HL-60 (cell line): Measurements from ENCODE around the gene CLIC3.

Source experiments
- DNase-seq, 2 experiments: peaks; one replicate each; pipeline ENCODE4 v3.0.0-alpha.2; 2010 to 2020; ENCODE audit warnings: low read depth in 1 of 2, low spot score in 1 of 2
- H3K27ac ChIP-seq: fragments of 250-450 bp; sonication (Bioruptor Pico); replicated peaks from 2 replicates; pipeline ENCODE4 v1.5.1; 2020; ENCODE audit warnings: mild to moderate bottlenecking, moderate library complexity
- H3K27me3 ChIP-seq: fragments of 250-450 bp; sonication (Bioruptor Pico); 2 replicates; pipeline ENCODE4 v1.5.1; 2021; ENCODE audit warnings: mild to moderate bottlenecking, moderate library complexity; ENCODE audit not compliant: insufficient read depth, poor library complexity, severe bottlenecking
- H3K4me3 ChIP-seq: replicated peaks from 2 replicates; pipeline ENCODE4 v1.5.1; 2011; ENCODE audit warnings: mild to moderate bottlenecking, control low read depth, low read length; ENCODE audit not compliant: insufficient read depth
- GABPA ChIP-seq: IDR thresholded peaks from 2 replicates; pipeline ENCODE4 v1.6.1; 2012; ENCODE audit warnings: low read depth
- POLR2AphosphoS5 ChIP-seq: IDR thresholded peaks from 2 replicates; pipeline ENCODE4 v1.6.1; 2012; ENCODE audit warnings: low read depth
- SPI1 ChIP-seq: IDR thresholded peaks from 2 replicates; pipeline ENCODE4 v1.6.1; 2012; ENCODE audit warnings: low read depth, mild to moderate bottlenecking, borderline replicate concordance
- TF ChIP-seq, protein P1 (sequence below): IDR thresholded peaks from 2 replicates; pipeline ENCODE4 v1.6.1; 2012; ENCODE audit warnings: low read depth; ENCODE audit not compliant: insufficient replicate concordance
- TF ChIP-seq, protein P2 (sequence below): IDR thresholded peaks from one replicate; pipeline ENCODE4 v1.5.1; 2011; ENCODE audit warnings: low read length, control low read depth, inconsistent platforms; ENCODE audit not compliant: insufficient read depth

CLIC3 gene

DNA sequence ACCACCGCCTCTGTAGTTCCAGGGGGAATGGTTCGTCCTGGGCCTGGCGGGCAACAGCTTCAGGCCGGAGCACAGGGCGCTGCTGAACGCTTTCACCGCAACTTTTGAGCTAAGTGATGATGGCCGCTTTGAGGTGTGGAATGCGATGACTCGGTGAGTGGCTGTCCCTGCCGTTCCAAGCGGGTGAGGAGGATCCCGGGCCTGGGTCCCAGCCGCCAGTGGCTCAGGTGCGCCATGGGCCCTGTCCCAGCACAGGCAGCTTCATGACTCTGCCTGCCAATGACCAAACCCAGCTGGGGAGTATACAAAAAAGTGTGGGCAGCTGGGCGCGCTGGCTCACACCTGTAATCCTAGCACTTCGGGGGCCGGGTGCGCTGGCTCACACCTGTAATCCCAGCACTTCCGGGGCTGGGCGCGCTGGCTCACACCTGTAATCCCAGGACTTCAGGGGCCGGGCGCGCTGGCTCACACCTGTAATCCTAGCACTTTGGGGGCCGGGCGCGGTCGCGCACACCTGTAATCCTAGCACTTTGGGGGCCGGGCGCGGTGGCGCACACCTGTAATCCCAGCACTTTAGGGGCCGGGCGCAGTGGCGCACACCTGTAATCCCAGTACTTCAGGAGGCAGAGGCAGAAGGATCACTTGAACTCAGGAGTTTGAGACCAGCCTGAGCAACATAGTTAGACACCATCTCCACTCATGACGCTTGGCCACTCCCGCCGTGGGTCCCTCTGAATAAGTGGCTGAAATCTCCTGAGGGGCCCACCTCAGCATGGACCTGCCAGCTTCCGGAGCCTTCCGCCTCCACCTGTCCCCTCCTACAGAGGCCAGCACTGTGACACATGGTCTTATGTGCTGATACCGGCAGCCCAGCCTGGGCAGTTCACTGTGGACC is 43.2 kb downstream of the CLIC3 start:
- H3K4me3 ChIP-seq, result no peak overlapping the region
- DNase-seq, result no peak
- H3K27me3 ChIP-seq, result no peaks in the 10 kb centered on the region
- no peak overlapping the region for H3K27ac ChIP-seq
- TF ChIP-seq, protein P1, sequence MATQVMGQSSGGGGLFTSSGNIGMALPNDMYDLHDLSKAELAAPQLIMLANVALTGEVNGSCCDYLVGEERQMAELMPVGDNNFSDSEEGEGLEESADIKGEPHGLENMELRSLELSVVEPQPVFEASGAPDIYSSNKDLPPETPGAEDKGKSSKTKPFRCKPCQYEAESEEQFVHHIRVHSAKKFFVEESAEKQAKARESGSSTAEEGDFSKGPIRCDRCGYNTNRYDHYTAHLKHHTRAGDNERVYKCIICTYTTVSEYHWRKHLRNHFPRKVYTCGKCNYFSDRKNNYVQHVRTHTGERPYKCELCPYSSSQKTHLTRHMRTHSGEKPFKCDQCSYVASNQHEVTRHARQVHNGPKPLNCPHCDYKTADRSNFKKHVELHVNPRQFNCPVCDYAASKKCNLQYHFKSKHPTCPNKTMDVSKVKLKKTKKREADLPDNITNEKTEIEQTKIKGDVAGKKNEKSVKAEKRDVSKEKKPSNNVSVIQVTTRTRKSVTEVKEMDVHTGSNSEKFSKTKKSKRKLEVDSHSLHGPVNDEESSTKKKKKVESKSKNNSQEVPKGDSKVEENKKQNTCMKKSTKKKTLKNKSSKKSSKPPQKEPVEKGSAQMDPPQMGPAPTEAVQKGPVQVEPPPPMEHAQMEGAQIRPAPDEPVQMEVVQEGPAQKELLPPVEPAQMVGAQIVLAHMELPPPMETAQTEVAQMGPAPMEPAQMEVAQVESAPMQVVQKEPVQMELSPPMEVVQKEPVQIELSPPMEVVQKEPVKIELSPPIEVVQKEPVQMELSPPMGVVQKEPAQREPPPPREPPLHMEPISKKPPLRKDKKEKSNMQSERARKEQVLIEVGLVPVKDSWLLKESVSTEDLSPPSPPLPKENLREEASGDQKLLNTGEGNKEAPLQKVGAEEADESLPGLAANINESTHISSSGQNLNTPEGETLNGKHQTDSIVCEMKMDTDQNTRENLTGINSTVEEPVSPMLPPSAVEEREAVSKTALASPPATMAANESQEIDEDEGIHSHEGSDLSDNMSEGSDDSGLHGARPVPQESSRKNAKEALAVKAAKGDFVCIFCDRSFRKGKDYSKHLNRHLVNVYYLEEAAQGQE, result no peak
- TF ChIP-seq SPI1, result no peak
- TF ChIP-seq POLR2AphosphoS5, result no peak
- TF ChIP-seq GABPA, result no peak
- TF ChIP-seq, protein P2, sequence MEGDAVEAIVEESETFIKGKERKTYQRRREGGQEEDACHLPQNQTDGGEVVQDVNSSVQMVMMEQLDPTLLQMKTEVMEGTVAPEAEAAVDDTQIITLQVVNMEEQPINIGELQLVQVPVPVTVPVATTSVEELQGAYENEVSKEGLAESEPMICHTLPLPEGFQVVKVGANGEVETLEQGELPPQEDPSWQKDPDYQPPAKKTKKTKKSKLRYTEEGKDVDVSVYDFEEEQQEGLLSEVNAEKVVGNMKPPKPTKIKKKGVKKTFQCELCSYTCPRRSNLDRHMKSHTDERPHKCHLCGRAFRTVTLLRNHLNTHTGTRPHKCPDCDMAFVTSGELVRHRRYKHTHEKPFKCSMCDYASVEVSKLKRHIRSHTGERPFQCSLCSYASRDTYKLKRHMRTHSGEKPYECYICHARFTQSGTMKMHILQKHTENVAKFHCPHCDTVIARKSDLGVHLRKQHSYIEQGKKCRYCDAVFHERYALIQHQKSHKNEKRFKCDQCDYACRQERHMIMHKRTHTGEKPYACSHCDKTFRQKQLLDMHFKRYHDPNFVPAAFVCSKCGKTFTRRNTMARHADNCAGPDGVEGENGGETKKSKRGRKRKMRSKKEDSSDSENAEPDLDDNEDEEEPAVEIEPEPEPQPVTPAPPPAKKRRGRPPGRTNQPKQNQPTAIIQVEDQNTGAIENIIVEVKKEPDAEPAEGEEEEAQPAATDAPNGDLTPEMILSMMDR, result no peak

DNA sequence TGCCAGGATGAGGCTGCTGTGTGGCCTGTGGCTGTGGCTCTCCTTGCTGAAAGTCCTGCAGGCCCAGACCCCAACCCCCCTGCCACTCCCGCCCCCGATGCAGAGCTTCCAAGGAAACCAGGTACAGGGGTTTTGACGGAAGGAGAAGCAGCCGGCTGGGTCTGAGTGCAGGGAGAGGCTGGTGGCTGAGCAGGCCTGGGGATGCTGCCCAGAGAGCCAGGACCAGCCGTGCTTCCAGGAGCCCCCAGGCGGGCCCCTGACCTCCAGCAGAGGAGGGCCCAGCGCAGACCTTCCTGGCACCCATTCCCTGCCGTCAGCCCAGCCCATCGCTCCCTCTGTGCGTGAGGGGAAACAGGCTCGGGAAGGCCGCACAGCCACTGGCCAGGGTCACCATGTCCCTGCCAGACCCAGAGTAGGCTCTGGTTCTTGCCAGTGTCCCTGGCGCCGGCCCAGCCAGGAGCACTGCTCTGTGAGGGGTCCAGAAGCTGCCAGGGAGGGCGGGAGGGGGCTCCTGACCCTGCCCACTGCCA is 44.0 kb downstream of the CLIC3 start:
- TF ChIP-seq, protein P1, result no peak
- TF ChIP-seq SPI1 (no peak), POLR2AphosphoS5 (no peak), GABPA (no peak)
- TF ChIP-seq, protein P2, result no peak

DNA sequence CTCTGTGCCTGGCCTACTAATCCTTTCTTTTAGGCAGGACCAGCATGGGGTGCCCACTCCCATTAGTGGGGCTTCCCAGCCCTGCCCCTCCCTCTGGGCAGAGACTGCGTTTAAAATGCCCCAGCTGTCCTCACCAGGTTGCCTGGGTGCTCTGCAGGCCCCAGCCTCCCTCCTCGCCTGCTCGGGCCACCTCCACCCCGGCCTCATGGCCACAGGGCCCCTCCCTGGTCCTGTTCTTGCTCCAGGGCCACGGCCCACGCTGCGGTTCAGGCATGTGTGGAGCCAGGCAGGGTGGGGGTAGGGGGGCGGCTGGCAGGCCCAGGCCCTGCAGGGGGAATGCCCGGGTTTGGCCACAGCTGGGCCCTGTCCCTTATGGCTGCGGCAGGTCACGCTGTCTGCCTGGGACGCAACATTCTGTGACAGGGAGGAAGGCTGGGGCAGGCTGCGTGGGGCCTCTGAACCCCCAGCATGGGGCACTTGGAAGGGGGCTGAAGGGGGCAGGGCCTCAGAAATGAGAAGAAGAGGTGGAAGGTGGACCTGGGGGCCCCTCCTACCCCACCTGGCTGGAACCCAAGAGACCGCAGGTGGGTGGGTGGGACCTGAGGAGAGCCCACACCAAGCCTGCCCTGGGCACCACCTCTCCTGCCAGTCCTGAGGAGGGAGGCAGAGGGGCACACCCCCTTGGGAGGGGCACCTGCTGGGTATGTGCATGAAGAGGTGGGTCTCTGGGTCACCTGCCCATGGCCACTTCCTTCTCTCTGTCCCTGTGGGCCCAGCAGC is 44.6 kb downstream of the CLIC3 start, which contains the start of gene LCN12:
Gene LCN12 (plus strand): TSS at position 733 of the 780 bp plus-strand sequence. CDS start 55 bp downstream, outside the sequence.
- no peak within 1 kb of the TSS for H3K27ac ChIP-seq
- TF ChIP-seq GABPA, result no peak

More for the DNA sequence above, 44.0 kb downstream of the CLIC3 start:
- H3K27ac ChIP-seq, result no peak overlapping the region
- no peaks in the 10 kb centered on the region for H3K27me3 ChIP-seq
- H3K4me3 ChIP-seq, result no peak overlapping the region
- DNase-seq, result no peak

More for the DNA sequence above, 44.6 kb downstream of the CLIC3 start, which contains the start of gene LCN12:
- H3K27me3 ChIP-seq, result no peaks in the 10 kb centered on the region
- DNase-seq, result no peak
- no peak within 1 kb of the TSS for H3K4me3 ChIP-seq
